PFSK-1 (cell line): ENCODE results near the gene CCDC170.

Source experiments
- FOXP2 ChIP-seq: optimal IDR thresholded peaks from 2 replicates; pipeline ENCODE3; 2011; ENCODE audit warnings: borderline replicate concordance, control low read depth, inconsistent platforms; ENCODE audit not compliant: insufficient read depth; ENCODE audit errors: extremely low read length, extremely low read depth
- POLR2AphosphoS5 ChIP-seq: IDR thresholded peaks from 2 replicates; pipeline ENCODE4 v1.6.1; 2012; ENCODE audit warnings: low read depth, mild to moderate bottlenecking, control low read depth, low read length, moderate library complexity
- TF ChIP-seq, protein P1 (sequence below), 2 experiments: IDR thresholded peaks; 2 replicates each; pipeline versions ENCODE4 v1.6.1 to v1.8.0; 2011 to 2012; ENCODE audit warnings: low read depth in 2 of 2, low read length in 2 of 2, control low read depth in 1 of 2, inconsistent platforms in 1 of 2, mild to moderate bottlenecking in 1 of 2, moderate library complexity in 1 of 2; ENCODE audit not compliant: insufficient read depth in 1 of 2

DNA sequence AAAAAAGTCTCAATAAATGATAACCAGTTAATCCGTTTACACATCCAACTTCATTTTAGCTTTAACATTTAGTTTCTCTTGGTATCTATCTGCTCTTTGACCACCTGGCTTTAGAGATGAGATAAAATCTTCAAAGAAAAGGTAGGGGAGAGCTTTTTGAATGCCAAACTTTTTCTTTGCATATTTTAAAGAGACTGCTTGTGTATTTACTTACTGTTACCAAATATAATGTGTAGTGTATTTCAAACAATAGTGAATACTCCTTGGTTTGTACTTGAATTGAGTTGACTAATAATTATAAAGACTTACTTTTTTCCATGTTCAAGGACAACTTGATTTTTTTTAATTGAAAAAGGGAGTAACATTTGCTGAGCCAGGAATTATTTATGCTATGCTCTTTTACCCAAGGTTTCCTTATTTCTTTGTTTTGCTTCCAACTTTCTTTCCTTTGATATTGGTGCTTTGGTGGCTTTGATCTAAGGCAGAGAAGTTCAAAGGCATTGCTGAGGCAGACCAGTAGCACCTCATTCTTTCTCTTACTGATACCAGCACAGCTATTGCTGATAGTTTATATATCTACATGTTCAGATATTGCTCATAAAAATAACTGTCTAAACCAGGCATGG lies 7.8 kb downstream of the CCDC170 start:
- TF ChIP-seq POLR2AphosphoS5: no peak
- TF ChIP-seq, protein P1, sequence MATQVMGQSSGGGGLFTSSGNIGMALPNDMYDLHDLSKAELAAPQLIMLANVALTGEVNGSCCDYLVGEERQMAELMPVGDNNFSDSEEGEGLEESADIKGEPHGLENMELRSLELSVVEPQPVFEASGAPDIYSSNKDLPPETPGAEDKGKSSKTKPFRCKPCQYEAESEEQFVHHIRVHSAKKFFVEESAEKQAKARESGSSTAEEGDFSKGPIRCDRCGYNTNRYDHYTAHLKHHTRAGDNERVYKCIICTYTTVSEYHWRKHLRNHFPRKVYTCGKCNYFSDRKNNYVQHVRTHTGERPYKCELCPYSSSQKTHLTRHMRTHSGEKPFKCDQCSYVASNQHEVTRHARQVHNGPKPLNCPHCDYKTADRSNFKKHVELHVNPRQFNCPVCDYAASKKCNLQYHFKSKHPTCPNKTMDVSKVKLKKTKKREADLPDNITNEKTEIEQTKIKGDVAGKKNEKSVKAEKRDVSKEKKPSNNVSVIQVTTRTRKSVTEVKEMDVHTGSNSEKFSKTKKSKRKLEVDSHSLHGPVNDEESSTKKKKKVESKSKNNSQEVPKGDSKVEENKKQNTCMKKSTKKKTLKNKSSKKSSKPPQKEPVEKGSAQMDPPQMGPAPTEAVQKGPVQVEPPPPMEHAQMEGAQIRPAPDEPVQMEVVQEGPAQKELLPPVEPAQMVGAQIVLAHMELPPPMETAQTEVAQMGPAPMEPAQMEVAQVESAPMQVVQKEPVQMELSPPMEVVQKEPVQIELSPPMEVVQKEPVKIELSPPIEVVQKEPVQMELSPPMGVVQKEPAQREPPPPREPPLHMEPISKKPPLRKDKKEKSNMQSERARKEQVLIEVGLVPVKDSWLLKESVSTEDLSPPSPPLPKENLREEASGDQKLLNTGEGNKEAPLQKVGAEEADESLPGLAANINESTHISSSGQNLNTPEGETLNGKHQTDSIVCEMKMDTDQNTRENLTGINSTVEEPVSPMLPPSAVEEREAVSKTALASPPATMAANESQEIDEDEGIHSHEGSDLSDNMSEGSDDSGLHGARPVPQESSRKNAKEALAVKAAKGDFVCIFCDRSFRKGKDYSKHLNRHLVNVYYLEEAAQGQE (IDR thresholded peaks at IDR 0.05; ENCODE audit: insufficient read depth in 1 of 2, low read depth in 2 of 2, low read length in 2 of 2): no peak
- TF ChIP-seq FOXP2: no peak
